Liver (tissue), 9 donors: ENCODE results near the gene ILRUN. TPM values are rescaled to one million over a fixed set of nuclear protein-coding genes. Genes with fewer than 3 reads are reported as not detected.

Source experiments
- DNase-seq: peaks from one replicate; pipeline ENCODE4 v3.0.0-alpha.2; 2017; ENCODE audit warnings: low spot score
- H3K27ac ChIP-seq, 2 donors: one replicate each; pipeline ENCODE4 v1.7.0; 2013; ENCODE audit warnings: inconsistent platforms in 2 of 2, low read length in 2 of 2, control low read depth in 1 of 2, low read depth in 1 of 2, mild to moderate bottlenecking in 1 of 2
- H3K27me3 ChIP-seq, 4 donors: one replicate each; pipeline versions ENCODE4 v1.6.1 to v1.7.0; 2013; ENCODE audit warnings: low read length in 3 of 4, inconsistent platforms in 1 of 4, mild to moderate bottlenecking in 1 of 4, moderate library complexity in 1 of 4; ENCODE audit not compliant: control insufficient read depth in 4 of 4, insufficient read depth in 4 of 4
- H3K36me3 ChIP-seq, 4 donors: one replicate each; pipeline versions ENCODE4 v1.6.1 to v1.7.0; 2013; ENCODE audit warnings: low read length in 3 of 4, mild to moderate bottlenecking in 3 of 4, low read depth in 1 of 4, moderate library complexity in 1 of 4; ENCODE audit not compliant: control insufficient read depth in 4 of 4, insufficient read depth in 3 of 4
- H3K4me1 ChIP-seq, 4 donors: one replicate each; pipeline versions ENCODE4 v1.6.1 to v1.7.0; 2013; ENCODE audit warnings: low read length in 3 of 4, mild to moderate bottlenecking in 3 of 4, moderate library complexity in 1 of 4; ENCODE audit not compliant: control insufficient read depth in 4 of 4, insufficient read depth in 4 of 4
- H3K4me3 ChIP-seq, 3 donors: one replicate each; pipeline versions ENCODE4 v1.6.1 to v1.7.0; 2013; ENCODE audit warnings: low read length in 3 of 3, control low read depth in 1 of 3, low read depth in 1 of 3, mild to moderate bottlenecking in 1 of 3
- H3K9ac ChIP-seq, 2 donors: one replicate each; pipeline ENCODE4 v1.7.0; 2013; ENCODE audit warnings: low read length in 2 of 2, mild to moderate bottlenecking in 2 of 2, moderate library complexity in 2 of 2, control low read depth in 1 of 2, low read depth in 1 of 2
- H3K9me3 ChIP-seq, 4 donors: one replicate each; pipeline versions ENCODE4 v1.6.1 to v1.7.0; 2013; ENCODE audit warnings: low read length in 3 of 4; ENCODE audit not compliant: control insufficient read depth in 4 of 4
- ATF3 ChIP-seq: IDR thresholded peaks from 2 replicates; pipeline ENCODE4 v1.6.1; 2016; ENCODE audit warnings: antibody characterized with exemption
- CTCF ChIP-seq: fragments of 150-350 bp; IDR thresholded peaks from 2 replicates; pipeline ENCODE4 v1.5.1; 2017; ENCODE audit warnings: improper control_type of control experiment, low read depth, low read length; ENCODE audit not compliant: missing input control
- EGR1 ChIP-seq, 2 donors: IDR thresholded peaks; 2 replicates each; pipeline ENCODE4 v1.6.1; 2016 to 2018; ENCODE audit warnings: antibody characterized with exemption in 2 of 2, low read depth in 2 of 2
- FOXA1 ChIP-seq: IDR thresholded peaks from 2 replicates; pipeline ENCODE4 v1.6.1; 2016; ENCODE audit warnings: antibody characterized with exemption
- FOXA2 ChIP-seq: IDR thresholded peaks from 2 replicates; pipeline ENCODE4 v1.6.1; 2016; ENCODE audit warnings: antibody characterized with exemption
- GABPA ChIP-seq, 2 donors: IDR thresholded peaks in 1 of 2; conservative IDR thresholded peaks in 1 of 2; 2 replicates each; pipeline ENCODE4 v1.6.1; 2016; ENCODE audit warnings: antibody characterized with exemption in 2 of 2, mild to moderate bottlenecking in 1 of 2, moderate library complexity in 1 of 2
- HNF4A ChIP-seq, 2 donors: conservative IDR thresholded peaks; 2 replicates each; pipeline ENCODE4 v1.6.1; 2016; ENCODE audit warnings: antibody characterized with exemption in 2 of 2, mild to moderate bottlenecking in 2 of 2
- HNF4G ChIP-seq: IDR thresholded peaks from 2 replicates; pipeline ENCODE4 v1.6.1; 2016; ENCODE audit warnings: antibody characterized with exemption
- JUND ChIP-seq, 2 donors: IDR thresholded peaks; 2 replicates each; pipeline ENCODE4 v1.6.1; 2016; ENCODE audit warnings: antibody characterized with exemption in 2 of 2
- MAX ChIP-seq: IDR thresholded peaks from 2 replicates; pipeline ENCODE4 v1.6.1; 2016; ENCODE audit warnings: antibody characterized with exemption
- NR2F2 ChIP-seq: IDR thresholded peaks from 2 replicates; pipeline ENCODE4 v1.6.1; 2016; ENCODE audit warnings: antibody characterized with exemption
- RAD21 ChIP-seq, 2 donors: IDR thresholded peaks; 2 replicates each; pipeline ENCODE4 v1.6.1; 2016; ENCODE audit warnings: antibody characterized with exemption in 2 of 2, mild to moderate bottlenecking in 2 of 2
- REST ChIP-seq: IDR thresholded peaks from 2 replicates; pipeline ENCODE4 v1.6.1; 2016; ENCODE audit warnings: antibody characterized with exemption, mild to moderate bottlenecking
- RXRA ChIP-seq, 2 donors: IDR thresholded peaks; 2 replicates each; pipeline ENCODE4 v1.6.1; 2017 to 2018; ENCODE audit warnings: antibody characterized with exemption in 2 of 2, mild to moderate bottlenecking in 1 of 2
- SP1 ChIP-seq: IDR thresholded peaks from 2 replicates; pipeline ENCODE4 v1.6.1; 2018; ENCODE audit warnings: antibody characterized with exemption, mild to moderate bottlenecking
- TAF1 ChIP-seq: conservative IDR thresholded peaks from 2 replicates; pipeline ENCODE4 v1.6.1; 2016; ENCODE audit warnings: antibody characterized with exemption, mild to moderate bottlenecking
- YY1 ChIP-seq: IDR thresholded peaks from 2 replicates; pipeline ENCODE4 v1.6.1; 2016; ENCODE audit warnings: antibody characterized with exemption, mild to moderate bottlenecking
- ZBTB33 ChIP-seq: IDR thresholded peaks from 2 replicates; pipeline ENCODE4 v1.6.1; 2016; ENCODE audit warnings: antibody characterized with exemption
- WGBS: extraction: QIAGEN DNeasy Blood & Tissue Kit; methylation state at CpG from one replicate; pipeline ENCODE4 v1.1.7; 2013; 5-methylcytosine and 5-hydroxymethylcytosine counted together
- polyA plus RNA-seq, 2 donors: library from polyadenylated mRNA; stranded (reverse) in 1 of 2; unstranded in 1 of 2; fragments of 200-250 nt in 1 of 2; fragments of >200 nt in 1 of 2; fragmentation: Nextera tagmentation in 1 of 2; extraction: Ambion mirVana in 1 of 2; gene quantifications; one replicate each; pipeline versions ENCODE4 v1.2.1 to v1.2.3, GENCODE V29; 2013 to 2015
- total RNA-seq, 2 donors: library from RNA; depleted of rRNA; stranded (reverse); fragments of >200 nt; gene quantifications; one replicate each; pipeline ENCODE4 v1.2.3, GENCODE V29; 2014
- donor health status: healthy.
- donor health status: healthy.
- donor health status: healthy.
- donor health status: healthy.
- donor health status: healthy.

Gene ILRUN
- total RNA-seq (10 to 100 TPM; 37.7 to 77.3 TPM), polyA plus RNA-seq (10 to 100 TPM; 20.3 to 54.7 TPM)

- Histone ChIP-seq H3K4me1 (peaks cover 2 to 41% (median 26%) of the 10 kb centered on the region in 4 donors), H3K36me3 (no peaks in the 10 kb centered on the region), H3K9ac (peak within 1 kb of the TSS; percentile 96 to 100), H3K27ac (peak within 1 kb of the TSS; percentile 97 to 98), H3K9me3 (no peaks in the 10 kb centered on the region), H3K4me3 (peak within 1 kb of the TSS; percentile 75 to 93 (median 78)), H3K27me3 (no peaks in the 10 kb centered on the region)
- DNase-seq, result peak; percentile 99
- 3% methylated on average over 49 of the region's 49 CpGs for WGBS
- peak; percentile 15 for TF ChIP-seq MAX
- TF ChIP-seq HNF4A (conservative IDR thresholded peaks at IDR 0.05), result peak; percentile 40 to 54
- no peak for TF ChIP-seq ZBTB33
- peak; percentile 10 for TF ChIP-seq ATF3
- no peak for TF ChIP-seq HNF4G
- peak in 1 of 2 donors; percentile 72 for TF ChIP-seq GABPA (IDR thresholded peaks at IDR 0.05 in 1 of 2, conservative IDR thresholded peaks at IDR 0.05 in 1 of 2)
- TF ChIP-seq SP1, result peak; percentile 40
- TF ChIP-seq RXRA (IDR thresholded peaks at IDR 0.05), result peak; percentile 31 to 45
- TF ChIP-seq NR2F2, result no peak
- peak; percentile 49 for TF ChIP-seq REST
- TF ChIP-seq FOXA1, result no peak
- TF ChIP-seq FOXA2, result no peak
- TF ChIP-seq RAD21 (IDR thresholded peaks at IDR 0.05), result peak; percentile 20 to 35
- peak in 1 of 2 donors; percentile 17 for TF ChIP-seq JUND (IDR thresholded peaks at IDR 0.05)
- no peak for TF ChIP-seq CTCF
- peak in 1 of 2 donors; percentile 63 for TF ChIP-seq EGR1 (IDR thresholded peaks at IDR 0.05; ENCODE audit: low read depth in 2 of 2)
- no peak for TF ChIP-seq TAF1
- TF ChIP-seq YY1, result peak; percentile 69
Observed at GRCh38 chr6:34696739-34697543, at the start of gene ILRUN. TSS of gene ILRUN (minus strand) at chr6:34696767. CDS start at chr6:34696603, 164 bp downstream.
